ENCODE results near the gene GFER. TPM values are rescaled to one million over a fixed set of nuclear protein-coding genes. Genes with fewer than 3 reads are reported as not detected.

GFER gene
- total and polyA plus RNA-seq, 2 of the 8 experiments (the other 6 are each of a cell fraction or from before 2014, with no cell fraction given) = 17.7 to 37.9 TPM

GRCh38 chr16:2022723-2023091 is 38.7 kb downstream of the GFER start:
- peak overlapping the region; percentile 86; the same call in 1 of the 2 replicates for H4K8ac ChIP-seq (ENCODE audit: extremely low read depth, insufficient read depth, low read length)
- H3K56ac ChIP-seq (replicated peaks; ENCODE audit: insufficient read length, low read depth, low read length) = no peak overlapping the region
- peak overlapping the region; percentile 97 for H2BK15ac ChIP-seq (ENCODE audit: low read length)
- peaks cover 0 to 5% (median 0%) of the 10 kb centered on the region in 4 experiments; a peak in 1 of 8 replicates for H3K36me3 ChIP-seq (ENCODE audit: control insufficient read depth in 2 of 4, insufficient read depth in 4 of 4, low read length in 3 of 4)
- H3K4me2 ChIP-seq (ENCODE audit: insufficient read depth in 1 of 2, low read depth in 2 of 2, low read length in 2 of 2) = peak overlapping the region; percentile 16 to 76
- H2BK20ac ChIP-seq (ENCODE audit: low read length) = no peak overlapping the region
- peaks cover 0 to 3% of the 10 kb centered on the region in 2 experiments for H4K20me1 ChIP-seq (replicated peaks in 1 of 2; ENCODE audit: control insufficient read depth in 1 of 2, insufficient read depth in 2 of 2, low read length in 2 of 2)
- peak overlapping the region in 3 of 4 experiments; percentile 21 to 59 (median 36); a peak in 5 of 8 replicates for H3K4me3 ChIP-seq (ENCODE audit: extremely low read depth in 1 of 4, insufficient read depth in 2 of 4, low read depth in 3 of 4, low read length in 4 of 4)
- ChIA-PET POLR2A (ENCODE audit: partially characterized antibody) (interaction anchor here (0.6 to 1.6 kb wide), 9 partner anchors 11 to 135 kb away, joined by 3 to 14 read pairs (median 3); partner anchors contain the start of genes RAB26, RPS2, TRAF7 and ZNF598), CTCF (ENCODE audit: partially characterized antibody) (interaction anchor here (0.6 to 7.5 kb wide), 34 partner anchors 10 to 890 kb away, joined by 3 to 55 read pairs (median 5); partner anchors contain the start of genes NTHL1, RAB26, TRAF7 and TSC2)
- H2BK5ac ChIP-seq (ENCODE audit: low read depth, low read length) = no peak overlapping the region
- no peak overlapping the region for H4K91ac ChIP-seq (replicated peaks; ENCODE audit: insufficient read length, low read length)
- no peaks in the 10 kb centered on the region for H3K79me1 ChIP-seq (ENCODE audit: low read depth, low read length)
- no peak overlapping the region for H3K14ac ChIP-seq (ENCODE audit: insufficient read length)
- H2BK12ac ChIP-seq (ENCODE audit: low read depth, low read length) = no peak overlapping the region
- H3K27ac ChIP-seq (ENCODE audit: low read depth, low read length) = no peak overlapping the region
- 6% methylated on average over 13 of the region's 14 CpGs; no CpG with 5 or more reads in 1 of the 2 experiments for WGBS, 2 experiments (ENCODE audit: extremely low coverage in 1 of 2, insufficient coverage in 1 of 2, insufficient read length in 1 of 2, insufficient replicate concordance in 2 of 2, low coverage in 1 of 2, low lambda C conversion rate in 2 of 2, missing lambda C conversion rate in 1 of 2)
- H3K23me2 ChIP-seq (ENCODE audit: low read depth, low read length) = peaks cover 15% of the 10 kb centered on the region; the same call in 1 of the 2 replicates
- H3K18ac ChIP-seq (ENCODE audit: extremely low read depth, low read length) = peak overlapping the region; percentile 85
- 0 out of 2 replicates have a peak overlapping the region, but pooled peaks have one; percentile 35 for H2AFZ ChIP-seq (ENCODE audit: low read length)
- H2AK5ac ChIP-seq (ENCODE audit: low read depth, low read length) = no peak overlapping the region
- H3K23ac ChIP-seq (ENCODE audit: insufficient read length) = no peak overlapping the region
- H3K79me2 ChIP-seq (ENCODE audit: control insufficient read depth in 1 of 2, insufficient read depth in 2 of 2, low read length in 2 of 2) = no peaks in the 10 kb centered on the region
- peaks cover 22 to 60% (median 46%) of the 10 kb centered on the region in 4 experiments for H3K27me3 ChIP-seq (replicated peaks in 1 of 4; ENCODE audit: control insufficient read depth in 3 of 4, extremely low read depth in 1 of 4, insufficient read depth in 3 of 4, low read length in 3 of 4)
- H4K5ac ChIP-seq (ENCODE audit: insufficient read length, low read depth, low read length) = no peak overlapping the region
- no peak for FAIRE-seq
- peak overlapping the region; percentile 69 for H3K4ac ChIP-seq (replicated peaks; ENCODE audit: insufficient read length, low read depth, low read length)
- no peaks in the 10 kb centered on the region for H3K9me3 ChIP-seq (ENCODE audit: insufficient read depth in 2 of 2, low read depth in 1 of 2, low read length in 1 of 2)
- peaks cover 0 to 26% (median 13%) of the 10 kb centered on the region in 4 experiments; a peak in 5 of 7 replicates for H3K4me1 ChIP-seq (replicated peaks in 1 of 4; ENCODE audit: control insufficient read depth in 3 of 4, insufficient read depth in 4 of 4, low read length in 3 of 4)
- peak overlapping the region; percentile 72 for H2BK120ac ChIP-seq (replicated peaks; ENCODE audit: low read depth, low read length)
- no peak overlapping the region for H3K9ac ChIP-seq (replicated peaks in 1 of 4; ENCODE audit: extremely low read depth in 1 of 4, low read depth in 3 of 4, low read length in 3 of 4)
- DNase-seq (ENCODE audit: low read depth in 1 of 2, low spot score in 2 of 2) = no peak
- TF ChIP-seq RFX5 (IDR thresholded peaks at IDR 0.05; ENCODE audit: borderline replicate concordance, low read depth, low read length) (no peak), SIX5 (IDR thresholded peaks at IDR 0.05; ENCODE audit: low read depth, low read length) (no peak), PHF8 (conservative IDR thresholded peaks at IDR 0.05; ENCODE audit: low read depth, low read length) (no peak), POU5F1 (IDR thresholded peaks at IDR 0.05; ENCODE audit: low read depth, low read length) (no peak), EGR1 (IDR thresholded peaks at IDR 0.05; ENCODE audit: borderline replicate concordance, low read depth, low read length) (no peak), JUND (IDR thresholded peaks at IDR 0.05; ENCODE audit: low read length) (no peak), CHD2 (IDR thresholded peaks at IDR 0.05; ENCODE audit: low read length) (no peak), ATF2 (IDR thresholded peaks at IDR 0.05; ENCODE audit: low read length) (no peak), HDAC2 (IDR thresholded peaks at IDR 0.05; ENCODE audit: borderline replicate concordance in 1 of 2, low read depth in 2 of 2, low read length in 2 of 2) (no peak), TAF1 (IDR thresholded peaks at IDR 0.05; ENCODE audit: low read depth, low read length) (no peak), BACH1 (IDR thresholded peaks at IDR 0.05; ENCODE audit: low read length) (peak; percentile 63), SIN3A (conservative IDR thresholded peaks at IDR 0.05 in 1 of 2, IDR thresholded peaks at IDR 0.05 in 1 of 2; ENCODE audit: low read depth in 1 of 2, low read length in 2 of 2) (no peak)
